Breast epithelium (tissue), 3 donors: ENCODE measurements around the gene POMT1.

Experiments
- CTCF ChIP-seq, 3 donors: fragments of 450-650 bp; IDR thresholded peaks; one replicate each; pipeline ENCODE4 v1.5.1; 2016 to 2017; ENCODE audit warnings: antibody characterized with exemption in 3 of 3, mild to moderate bottlenecking in 3 of 3, moderate library complexity in 3 of 3
- POLR2A ChIP-seq: fragments of 450-650 bp; IDR thresholded peaks from one replicate; pipeline ENCODE4 v1.6.1; 2016; ENCODE audit warnings: antibody characterized with exemption, mild to moderate bottlenecking, moderate library complexity

GRCh38 chr9:131490514-131490913 lies 12.2 kb upstream of the POMT1 start:
- TF ChIP-seq CTCF (IDR thresholded peaks at IDR 0.05) (no peak), POLR2A (no peak)
